GM19452 (cell line): Measurements from ENCODE around the gene B9D2.
A peak's percentile ranks its signal among the peaks of the same experiment; 100 is the strongest.

Experiments
- ATAC-seq: cut with Tn5 transposase; IDR thresholded peaks from one replicate; pipeline ENCODE4 v1.9.1; 2021; ENCODE audit not compliant: unreplicated experiment

B9D2 gene

DNA sequence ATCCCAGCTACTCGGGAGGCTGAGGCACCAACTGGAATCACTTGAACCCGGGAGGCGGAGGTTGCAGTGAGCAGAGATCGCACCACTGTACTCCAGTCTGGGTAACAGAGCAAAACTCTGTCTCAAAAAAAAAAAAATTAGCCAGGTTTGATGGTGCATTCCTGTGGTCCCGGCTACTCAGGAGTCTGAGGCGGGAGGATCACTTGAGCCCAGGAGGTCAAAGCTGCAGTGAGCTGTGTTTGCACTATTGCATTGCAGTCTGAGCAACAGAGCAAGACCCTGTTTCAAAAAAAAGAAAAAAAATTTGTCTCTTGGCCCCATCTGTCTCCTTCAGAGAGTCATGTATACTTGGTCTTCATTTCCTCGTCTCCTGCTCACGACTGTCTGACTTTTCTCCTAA is 52.3 kb downstream of the B9D2 start:
- ATAC-seq, result no peak

DNA sequence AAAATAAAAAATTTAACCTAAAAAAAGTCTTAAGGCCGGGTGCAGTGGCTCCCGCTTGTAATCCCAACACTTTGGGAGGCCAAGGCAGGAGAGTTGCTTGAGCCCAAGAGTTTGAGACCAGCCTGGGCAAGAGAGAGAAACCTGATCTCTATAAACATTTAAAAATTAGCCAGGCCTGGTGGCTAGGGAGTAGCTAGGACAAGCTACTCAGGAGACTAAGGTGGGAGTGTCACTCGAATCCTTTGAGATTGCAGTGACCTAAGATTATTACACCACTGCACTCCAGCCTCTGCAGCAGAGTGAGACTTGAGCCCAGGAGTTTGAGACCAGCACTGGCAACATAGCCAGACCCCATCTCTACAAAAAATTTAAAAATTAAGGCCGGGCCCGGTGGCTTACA is 52.9 kb downstream of the B9D2 start:
- ATAC-seq, result no peak

- ATAC-seq, result peak; percentile 57
Observed at GRCh38 chr19:41310033-41310831, 53.7 kb downstream of the B9D2 start, which contains the start of gene CCDC97. CCDC97 (plus strand) TSS chr19:41310172; CDS start chr19:41310311, 139 bp downstream.

- no peak for ATAC-seq
Observed at GRCh38 chr19:41309180-41310032, 54.5 kb downstream of the B9D2 start.

DNA sequence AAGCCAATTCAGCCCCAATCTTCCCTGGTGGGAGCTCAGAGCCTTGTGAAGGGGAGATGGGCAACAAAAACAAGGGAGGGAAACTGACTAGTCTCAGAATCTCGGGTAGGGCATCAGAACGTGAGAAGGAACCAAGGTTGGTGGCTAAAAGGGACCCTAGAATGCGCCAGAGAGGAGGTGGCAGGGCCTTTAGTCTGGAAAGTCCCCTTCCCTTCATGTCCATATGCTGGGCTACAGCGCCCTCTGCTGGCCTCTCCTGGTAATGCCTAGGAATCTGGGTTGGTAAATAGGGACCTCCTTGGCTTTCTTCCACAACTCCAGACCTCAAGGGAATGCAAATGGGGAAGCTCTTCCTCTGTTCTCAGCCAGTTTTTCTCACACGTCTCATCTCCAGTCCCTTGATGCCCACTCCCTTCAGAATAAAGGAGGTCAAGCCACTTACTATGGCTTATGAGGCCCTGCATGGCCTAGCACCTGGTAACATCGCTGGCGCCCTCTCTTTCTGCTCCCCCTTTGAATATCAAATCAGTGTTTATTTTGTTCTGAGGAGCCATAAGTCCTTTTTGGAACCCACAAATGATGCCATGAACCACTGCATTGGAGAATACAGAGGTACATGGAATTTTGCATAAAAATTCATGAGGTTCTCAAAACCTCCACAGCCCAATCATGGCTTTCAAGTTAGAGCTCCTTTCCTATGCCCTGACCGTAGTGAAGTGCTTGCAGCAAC is 55.3 kb downstream of the B9D2 start:
- ATAC-seq, result no peak

GRCh38 chr19:41307954-41308449 is 55.9 kb downstream of the B9D2 start:
- no peak for ATAC-seq

DNA sequence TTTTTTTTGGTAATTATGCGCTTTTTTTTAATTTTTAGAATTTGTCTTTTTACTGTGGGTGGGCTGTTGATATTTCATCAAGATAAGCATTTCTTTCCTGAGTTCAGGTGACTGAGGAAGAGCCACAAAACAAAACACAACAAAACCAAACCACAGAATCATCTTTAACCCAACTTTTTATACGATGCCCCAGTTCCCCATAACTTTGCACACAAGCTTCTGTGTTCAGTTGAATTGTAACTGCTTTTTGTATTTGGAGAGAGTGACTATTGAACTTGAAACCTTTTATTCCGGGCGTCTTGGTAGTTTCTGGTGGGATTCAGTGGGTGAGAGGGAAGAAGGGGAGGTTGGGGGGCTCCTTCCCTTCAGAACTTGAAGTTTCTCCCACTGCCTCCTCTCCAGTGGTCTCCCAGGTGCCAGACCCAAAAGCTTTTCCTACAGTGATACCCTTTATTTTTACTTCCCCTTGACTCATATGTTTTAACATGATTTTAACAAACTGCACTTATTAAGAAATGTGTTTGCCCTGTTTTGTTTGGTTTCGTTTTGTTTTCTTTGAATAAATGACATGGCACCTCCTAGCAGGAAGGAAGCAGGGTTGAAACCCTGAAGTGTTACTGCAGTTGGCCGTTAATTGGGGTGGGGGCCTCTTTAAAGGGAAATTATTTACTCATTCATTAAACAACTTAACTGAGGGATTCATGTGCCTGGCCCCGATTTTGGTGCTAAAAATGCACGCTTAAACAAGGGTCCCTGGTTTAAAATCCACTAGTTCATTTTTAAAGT is 56.7 kb downstream of the B9D2 start:
- no peak for ATAC-seq

- no peak for ATAC-seq
Observed at GRCh38 chr19:41305927-41306793, 57.8 kb downstream of the B9D2 start.

DNA sequence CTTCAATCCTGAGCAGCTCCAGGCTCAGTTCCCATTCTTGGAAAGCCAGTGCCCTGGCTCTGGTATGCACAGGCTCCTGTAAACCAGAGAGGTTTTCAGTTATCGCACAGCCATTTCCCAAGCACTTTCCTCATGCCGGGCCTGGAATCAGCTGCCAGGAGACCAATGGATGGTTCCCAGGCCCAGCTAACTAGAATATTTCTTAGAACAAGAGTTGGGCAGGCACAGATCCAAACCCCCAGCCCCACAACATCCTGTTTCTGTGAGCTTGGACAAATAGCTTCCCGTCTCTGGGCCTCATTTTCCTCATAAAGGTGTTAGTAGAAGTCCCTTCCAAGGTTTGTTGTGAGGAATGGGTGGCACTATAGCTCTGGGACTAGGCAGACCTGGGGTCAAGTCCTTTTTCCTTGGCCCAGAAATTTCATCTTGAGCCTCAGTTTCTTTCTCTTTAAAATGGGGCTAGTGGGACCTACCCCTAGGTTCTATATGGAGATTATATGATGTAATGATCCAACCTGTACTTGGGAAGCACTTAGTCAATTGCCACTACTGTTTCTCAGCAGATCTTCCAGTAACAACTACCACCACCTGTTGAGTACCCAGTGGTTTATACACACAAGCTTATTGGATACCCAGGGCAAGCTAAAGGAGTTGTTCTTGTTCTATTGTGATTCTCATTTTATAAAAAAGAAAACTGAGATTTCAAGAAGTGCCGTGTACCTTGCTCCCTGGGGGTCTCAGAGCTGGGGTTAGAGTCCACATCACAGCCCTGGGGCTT is 59.1 kb downstream of the B9D2 start:
- ATAC-seq, result no peak
